ENCODE data around the gene NQO1.

The NQO1 gene

GRCh38 chr16:69706256-69706974, 19.9 kb downstream of the NQO1 start:
- no peak for DNase-seq (ENCODE audit: low spot score)

DNA sequence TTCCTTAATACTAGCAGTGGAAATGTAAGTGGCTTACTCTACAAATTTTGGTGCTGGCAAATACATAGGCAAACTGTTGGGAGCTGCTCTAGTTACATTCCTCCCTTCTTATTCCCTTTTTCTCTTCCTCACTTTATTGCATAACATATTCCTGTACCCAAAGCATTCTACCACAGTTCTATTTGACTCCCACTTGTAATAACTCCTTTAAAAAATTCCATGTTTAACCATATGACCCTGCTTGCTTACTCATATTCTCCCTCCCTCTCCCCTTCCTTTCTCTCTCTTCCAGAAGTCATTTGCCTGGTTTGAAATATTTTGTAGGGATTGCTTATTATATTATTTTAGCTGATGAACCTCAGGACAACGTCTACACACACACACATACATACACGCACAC, 22.7 kb downstream of the NQO1 start:
- DNase-seq (ENCODE audit: low spot score), result no peak

DNA sequence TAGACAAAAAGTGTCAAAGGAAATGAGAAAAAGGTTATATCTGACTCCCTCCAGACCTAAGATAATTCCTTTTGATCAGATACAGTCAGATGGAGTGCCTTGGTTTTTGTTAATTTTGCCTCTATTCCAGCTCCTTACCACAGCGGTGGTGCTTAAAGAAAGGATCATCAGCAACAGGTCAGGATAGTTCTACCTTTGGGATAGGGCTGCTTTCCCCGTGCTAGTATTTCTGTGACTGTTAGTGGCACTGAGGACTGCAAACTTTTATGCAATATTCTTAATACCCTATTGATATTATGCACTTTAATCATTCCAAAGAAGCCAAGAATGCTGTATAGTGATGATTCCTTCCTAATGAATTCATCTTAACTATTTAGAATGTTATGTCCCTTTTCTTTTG, 24.5 kb downstream of the NQO1 start:
- no peak for DNase-seq (ENCODE audit: low spot score)

DNA sequence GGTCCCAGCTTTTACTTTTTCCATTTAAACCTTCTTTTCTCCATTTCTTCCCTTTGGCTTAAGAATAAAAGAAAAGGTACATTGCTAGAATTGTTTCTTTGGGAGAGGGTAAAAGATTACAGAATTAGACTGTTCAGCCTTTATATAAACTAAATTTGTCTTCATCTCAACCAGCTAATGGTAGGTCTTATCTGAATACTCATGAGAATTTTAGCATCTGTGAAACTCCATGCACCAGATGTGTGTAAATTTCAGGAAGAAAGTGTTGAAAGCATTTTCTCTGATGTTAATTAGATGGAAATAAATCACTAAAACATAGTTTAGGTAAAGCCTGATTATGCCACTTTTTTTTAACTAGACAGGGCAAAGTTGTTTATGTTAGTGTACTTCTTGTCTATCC, 24.9 kb downstream of the NQO1 start:
- no peak for DNase-seq (ENCODE audit: low spot score)

- no peak for DNase-seq (ENCODE audit: low spot score)
These were observed 26.4 kb downstream of the NQO1 start for GRCh38 chr16:69699915-69700314.

- DNase-seq (ENCODE audit: low spot score), result no peak
These were observed 28.0 kb downstream of the NQO1 start for GRCh38 chr16:69698404-69698803.

GRCh38 chr16:69693916-69694315, 32.4 kb downstream of the NQO1 start:
- DNase-seq (ENCODE audit: low spot score), result no peak

DNA sequence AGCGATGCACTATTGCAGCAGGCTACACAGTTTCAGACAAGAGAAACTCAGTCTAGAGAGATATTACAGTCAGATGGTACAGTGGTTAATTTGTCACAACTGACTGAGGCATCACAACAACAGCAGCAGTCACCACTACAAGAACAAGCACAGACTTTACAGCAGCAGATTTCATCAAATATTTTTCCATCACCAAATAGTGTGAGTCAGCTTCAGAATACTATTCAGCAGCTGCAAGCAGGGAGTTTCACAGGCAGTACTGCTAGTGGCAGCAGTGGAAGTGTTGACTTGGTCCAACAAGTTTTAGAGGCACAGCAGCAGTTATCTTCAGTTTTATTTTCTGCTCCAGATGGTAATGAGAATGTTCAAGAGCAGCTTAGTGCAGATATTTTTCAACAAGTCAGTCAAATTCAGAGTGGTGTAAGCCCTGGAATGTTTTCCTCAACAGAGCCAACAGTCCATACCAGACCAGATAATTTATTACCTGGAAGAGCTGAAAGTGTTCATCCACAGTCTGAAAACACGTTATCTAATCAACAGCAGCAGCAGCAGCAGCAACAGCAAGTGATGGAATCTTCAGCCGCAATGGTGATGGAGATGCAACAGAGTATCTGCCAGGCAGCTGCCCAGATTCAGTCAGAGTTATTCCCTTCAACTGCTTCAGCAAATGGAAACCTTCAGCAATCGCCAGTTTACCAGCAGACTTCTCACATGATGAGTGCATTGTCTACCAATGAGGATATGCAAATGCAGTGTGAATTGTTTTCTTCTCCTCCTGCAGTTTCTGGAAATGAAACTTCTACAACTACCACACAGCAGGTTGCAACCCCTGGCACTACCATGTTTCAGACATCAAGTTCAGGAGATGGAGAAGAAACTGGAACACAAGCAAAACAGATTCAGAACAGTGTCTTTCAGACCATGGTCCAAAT, 34.1 kb downstream of the NQO1 start:
- DNase-seq (ENCODE audit: low spot score), result no peak

DNA sequence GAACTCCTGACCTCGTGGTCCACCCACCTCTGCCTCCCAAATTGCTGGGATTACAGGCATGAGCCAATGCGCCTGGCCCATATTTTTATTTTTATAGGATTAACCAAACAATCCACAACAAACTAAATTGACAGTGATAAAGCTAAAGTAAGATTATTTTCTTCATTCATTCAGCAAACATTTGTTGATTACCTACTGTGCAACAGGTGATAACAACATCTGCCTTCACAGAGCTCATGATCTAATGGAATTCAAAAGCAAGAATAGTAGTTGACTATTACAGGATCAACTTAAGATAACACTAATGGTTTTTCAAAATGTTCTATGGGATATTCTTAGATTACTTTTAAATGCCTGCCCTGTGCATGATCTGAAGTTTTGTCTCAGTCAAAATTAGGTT, 37.8 kb downstream of the NQO1 start:
- DNase-seq (ENCODE audit: low spot score), result no peak

DNA sequence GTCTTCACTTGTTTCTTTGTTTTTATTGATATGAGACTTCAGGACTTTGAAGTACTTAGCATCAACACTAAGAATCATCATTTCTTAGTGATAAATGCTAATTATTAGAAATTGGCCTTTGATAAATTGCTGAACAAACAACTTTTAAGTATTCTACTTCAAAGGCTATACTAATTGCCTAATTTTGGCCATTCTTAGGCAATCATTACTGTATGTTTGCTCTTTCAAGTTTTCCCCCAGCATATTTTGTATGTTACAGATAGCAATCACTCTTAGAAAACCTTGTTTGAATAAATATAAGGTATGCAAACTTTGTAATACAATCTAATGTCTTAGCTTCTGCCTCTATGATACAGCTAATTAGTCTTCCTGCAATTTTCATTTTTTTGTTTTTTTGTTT, 46.0 kb downstream of the NQO1 start:
- DNase-seq (ENCODE audit: low spot score), result no peak

GRCh38 chr16:69672998-69673713, 53.2 kb downstream of the NQO1 start:
- DNase-seq (ENCODE audit: low spot score), result no peak

- no peak for DNase-seq (ENCODE audit: low spot score)
These were observed 53.9 kb downstream of the NQO1 start for GRCh38 chr16:69672315-69672997.

- DNase-seq (ENCODE audit: low spot score), result no peak
These were observed 56.8 kb downstream of the NQO1 start for GRCh38 chr16:69669577-69669976.

DNA sequence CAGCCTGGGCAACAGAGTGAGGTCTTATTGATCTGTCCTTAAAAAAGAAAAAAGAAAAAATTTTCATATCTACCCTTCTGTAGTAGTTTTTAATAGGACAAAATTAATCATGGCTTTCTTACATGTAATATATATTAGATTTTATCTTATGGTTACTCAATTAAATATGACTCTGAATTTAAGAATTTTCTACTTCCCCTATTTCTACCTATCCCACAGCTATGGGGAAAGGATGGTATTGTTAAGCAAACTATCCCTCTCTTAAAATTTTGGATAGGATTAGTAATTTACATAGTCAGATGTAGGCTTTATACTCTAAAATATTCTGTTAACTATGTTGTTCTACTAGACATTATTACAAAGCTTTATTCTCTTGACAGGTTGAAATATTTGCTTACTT, 62.5 kb downstream of the NQO1 start:
- DNase-seq (ENCODE audit: low spot score), result no peak

- DNase-seq (ENCODE audit: low spot score), result no peak
These were observed 63.5 kb downstream of the NQO1 start for GRCh38 chr16:69662901-69663300.

- no peak for DNase-seq (ENCODE audit: low spot score)
These were observed 66.2 kb downstream of the NQO1 start for GRCh38 chr16:69660166-69660565.
